Endothelial cell of umbilical vein (primary cell): ENCODE measurements around the gene PATE3. TPM values are rescaled to one million over a fixed set of nuclear protein-coding genes. Genes with fewer than 3 reads are reported as not detected.

Experiments
- BruUV-seq: library from RNA; stranded (reverse); fragments of 400-500 nt; replicated peaks from 2 replicates; lab custom pipeline; 2021; lab: Mats Ljungman, UMichigan
- CTCF ChIA-PET: fragments of 300-600, 350-600 bp; sonication (Branson Sonifier 250); formaldehyde crosslinking; loops from one replicate; lab custom pipeline; 2021; ENCODE audit warnings: antibody characterized with exemption, inconsistent platforms; lab: Charles Lee
- POLR2A ChIA-PET: fragments of 300-600, 350-600 bp; sonication (Branson Sonifier 250); formaldehyde crosslinking; loops from one replicate; lab custom pipeline; 2021; ENCODE audit warnings: antibody characterized with exemption, inconsistent platforms; lab: Charles Lee
- DNase-seq: peaks from one replicate; pipeline ENCODE4 v3.0.0-alpha.2; 2011; ENCODE audit warnings: low read depth, low spot score
- FAIRE-seq: peaks from 2 replicates; lab custom pipeline; 2011; peaks lifted over from hg19 to GRCh38; lab: Jason Lieb, UNC
- H2AFZ ChIP-seq: 2 replicates; pipeline ENCODE4 v1.6.0; 2012; ENCODE audit warnings: low read depth, low read length, control low read depth, inconsistent platforms
- H3K27ac ChIP-seq: 2 replicates; pipeline ENCODE4 v1.5.1; 2011; ENCODE audit warnings: low read depth, mild to moderate bottlenecking, control low read depth, low read length, moderate library complexity; ENCODE audit not compliant: insufficient read depth
- H3K27me3 ChIP-seq, 2 experiments: 2 replicates each; pipeline versions ENCODE4 v1.6.0 to v1.6.1; 2011; ENCODE audit warnings: low read length in 2 of 2, mixed read lengths in 1 of 2; ENCODE audit not compliant: control insufficient read depth in 2 of 2, insufficient read depth in 2 of 2
- H3K36me3 ChIP-seq, 2 experiments: 2 replicates in 1 of 2; 3 replicates in 1 of 2; pipeline ENCODE4 v1.5.1; 2011; ENCODE audit warnings: low read length in 2 of 2, mild to moderate bottlenecking in 1 of 2, moderate library complexity in 1 of 2; ENCODE audit not compliant: control insufficient read depth in 2 of 2, insufficient read depth in 2 of 2; ENCODE audit errors: extremely low read depth in 1 of 2
- H3K4me1 ChIP-seq: 3 replicates; pipeline ENCODE4 v1.5.1; 2011; ENCODE audit warnings: mild to moderate bottlenecking, low read length; ENCODE audit not compliant: control insufficient read depth, insufficient read depth; ENCODE audit errors: extremely low read depth
- H3K4me2 ChIP-seq: 2 replicates; pipeline ENCODE4 v1.6.1; 2011; ENCODE audit warnings: low read length, control low read depth, mixed read lengths; ENCODE audit not compliant: insufficient read depth
- H3K4me3 ChIP-seq, 3 experiments: fragments of 200-600 bp in 1 of 3; sonication (generic), shearing (Covaris generic) in 1 of 3; replicated peaks in 1 of 3; 2 replicates each; pipeline ENCODE4 v1.5.1; 2011 to 2016; ENCODE audit warnings: control low read depth in 3 of 3, low read length in 3 of 3, mild to moderate bottlenecking in 2 of 3, inconsistent platforms in 1 of 3, low read depth in 1 of 3, moderate library complexity in 1 of 3; ENCODE audit not compliant: insufficient read depth in 1 of 3
- H3K79me2 ChIP-seq: 2 replicates; pipeline ENCODE4 v1.6.0; 2012; ENCODE audit warnings: low read length, inconsistent platforms; ENCODE audit not compliant: control insufficient read depth, insufficient read depth
- H3K9ac ChIP-seq: replicated peaks from 2 replicates; pipeline ENCODE3; 2011; ENCODE audit warnings: low read length, control low read depth; ENCODE audit not compliant: insufficient read depth; ENCODE audit errors: extremely low read depth
- H3K9me1 ChIP-seq: replicated peaks from 3 replicates; pipeline ENCODE4 v1.6.0; 2011; ENCODE audit warnings: mild to moderate bottlenecking, low read length; ENCODE audit not compliant: control insufficient read depth, insufficient read depth; ENCODE audit errors: extremely low read depth
- H3K9me3 ChIP-seq: replicated peaks from 2 replicates; pipeline ENCODE4 v1.5.1; 2012; ENCODE audit warnings: low read length, inconsistent platforms; ENCODE audit not compliant: control insufficient read depth, insufficient read depth
- H4K20me1 ChIP-seq: replicated peaks from 2 replicates; pipeline ENCODE3; 2011; ENCODE audit warnings: mild to moderate bottlenecking, low read length; ENCODE audit not compliant: control insufficient read depth, insufficient read depth; ENCODE audit errors: extremely low read depth
- EZH2 ChIP-seq: IDR thresholded peaks from 2 replicates; pipeline ENCODE4 v1.6.1; 2012; ENCODE audit warnings: borderline replicate concordance, low read depth, mild to moderate bottlenecking, moderate library complexity, low read length, inconsistent platforms; ENCODE audit not compliant: severe bottlenecking
- FOS ChIP-seq: IDR thresholded peaks from 2 replicates; pipeline ENCODE4 v1.6.1; 2011; ENCODE audit warnings: mild to moderate bottlenecking, low read length, moderate library complexity, borderline replicate concordance; ENCODE audit not compliant: insufficient read depth
- GATA2 ChIP-seq: IDR thresholded peaks from 2 replicates; pipeline ENCODE4 v1.7.0; 2011; ENCODE audit warnings: low read depth, mild to moderate bottlenecking, moderate library complexity, mixed read lengths, low read length; ENCODE audit not compliant: insufficient read length, insufficient read depth
- JUN ChIP-seq: IDR thresholded peaks from 2 replicates; pipeline ENCODE4 v1.6.1; 2011; ENCODE audit warnings: borderline replicate concordance, low read depth; ENCODE audit not compliant: insufficient read length, insufficient read depth
- MYC ChIP-seq: IDR thresholded peaks from one replicate; pipeline ENCODE4 v1.6.1; 2011; ENCODE audit warnings: mild to moderate bottlenecking, low read depth, low read length
- POLR2A ChIP-seq: IDR thresholded peaks from 2 replicates; pipeline ENCODE4 v1.6.1; 2012; ENCODE audit warnings: low read depth, mild to moderate bottlenecking, control low read depth, low read length
- POLR2AphosphoS5 ChIP-seq: IDR thresholded peaks from 2 replicates; pipeline ENCODE4 v1.6.1; 2012; ENCODE audit warnings: low read depth, mild to moderate bottlenecking, control low read depth, low read length, moderate library complexity; ENCODE audit not compliant: insufficient read depth
- dilution Hi-C: fragments of 300-500 bp; cut with MboI; formaldehyde crosslinking; loops from one replicate; pipeline ENCODE4 v1.15.0; 2019; ENCODE audit warnings: low sequenced_read_pairs; ENCODE audit not compliant: extremely low pct_ligation_motif_present
- intact Hi-C: fragments of 100-400 bp; cut with micrococcal nuclease; formaldehyde crosslinking; loops from one replicate; pipeline ENCODE4 v1.10.0; 2022
- polyA plus RNA-seq, 4 experiments: library from polyadenylated mRNA; depleted of rRNA in 3 of 4; stranded (reverse) in 3 of 4; unstranded in 1 of 4; fragments of >200 nt; gene quantifications; 2 replicates each; pipeline versions ENCODE4 v1.2.1 to v1.2.3, GENCODE V29; 2011 to 2012; ENCODE audit warnings: missing spikeins in 1 of 4
- total RNA-seq: library from RNA; stranded (reverse); gene quantifications from 2 replicates; pipeline ENCODE4 v1.2.3, GENCODE V29; 2021
- TF ChIP-seq, protein P1 (sequence below): IDR thresholded peaks from 2 replicates; pipeline ENCODE4 v1.6.1; 2011; ENCODE audit not compliant: insufficient read depth, insufficient read length
- TF ChIP-seq, protein P2 (sequence below), 2 donors: IDR thresholded peaks; 1 replicate in 1 of 2; 2 replicates in 1 of 2; pipeline ENCODE4 v1.5.1; 2011; ENCODE audit warnings: low read length in 2 of 2, mild to moderate bottlenecking in 2 of 2, moderate library complexity in 2 of 2, control low read depth in 1 of 2, inconsistent platforms in 1 of 2, low read depth in 1 of 2; ENCODE audit not compliant: insufficient read depth in 1 of 2; ENCODE audit errors: extremely low read depth in 1 of 2

The PATE3 gene
- total and polyA plus RNA-seq, 2 donors (not counting 3 experiments of a cell fraction or from before 2014, with no cell fraction given), result not detected

DNA sequence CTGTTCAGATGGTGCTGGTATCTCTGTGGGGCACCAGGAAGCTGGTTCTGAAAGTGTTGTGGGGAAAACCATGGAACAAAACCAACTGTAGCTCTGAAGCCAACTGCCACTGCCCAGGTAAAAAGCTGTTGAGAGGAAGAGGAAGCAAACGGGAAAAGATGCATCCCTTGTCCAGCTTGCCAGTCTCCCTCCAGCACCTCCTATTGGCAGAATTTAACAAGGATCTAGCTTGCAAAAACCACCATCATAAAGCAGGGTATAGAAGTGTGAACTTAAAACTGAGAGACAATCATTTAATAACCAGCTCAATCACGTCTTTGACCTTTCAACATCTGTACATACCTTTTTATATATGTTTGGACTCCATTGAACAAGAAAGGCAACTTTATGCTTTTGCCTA, 37.3 kb upstream of the PATE3 start:
- intact Hi-C loops, result no loop called here
- TF ChIP-seq JUN, result no peak
- no peak for TF ChIP-seq POLR2AphosphoS5
- no peak for TF ChIP-seq FOS
- TF ChIP-seq MYC, result no peak
- no peak for TF ChIP-seq EZH2
- TF ChIP-seq GATA2, result no peak
- TF ChIP-seq, protein P1, sequence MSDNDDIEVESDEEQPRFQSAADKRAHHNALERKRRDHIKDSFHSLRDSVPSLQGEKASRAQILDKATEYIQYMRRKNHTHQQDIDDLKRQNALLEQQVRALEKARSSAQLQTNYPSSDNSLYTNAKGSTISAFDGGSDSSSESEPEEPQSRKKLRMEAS, result no peak
- TF ChIP-seq, protein P2, sequence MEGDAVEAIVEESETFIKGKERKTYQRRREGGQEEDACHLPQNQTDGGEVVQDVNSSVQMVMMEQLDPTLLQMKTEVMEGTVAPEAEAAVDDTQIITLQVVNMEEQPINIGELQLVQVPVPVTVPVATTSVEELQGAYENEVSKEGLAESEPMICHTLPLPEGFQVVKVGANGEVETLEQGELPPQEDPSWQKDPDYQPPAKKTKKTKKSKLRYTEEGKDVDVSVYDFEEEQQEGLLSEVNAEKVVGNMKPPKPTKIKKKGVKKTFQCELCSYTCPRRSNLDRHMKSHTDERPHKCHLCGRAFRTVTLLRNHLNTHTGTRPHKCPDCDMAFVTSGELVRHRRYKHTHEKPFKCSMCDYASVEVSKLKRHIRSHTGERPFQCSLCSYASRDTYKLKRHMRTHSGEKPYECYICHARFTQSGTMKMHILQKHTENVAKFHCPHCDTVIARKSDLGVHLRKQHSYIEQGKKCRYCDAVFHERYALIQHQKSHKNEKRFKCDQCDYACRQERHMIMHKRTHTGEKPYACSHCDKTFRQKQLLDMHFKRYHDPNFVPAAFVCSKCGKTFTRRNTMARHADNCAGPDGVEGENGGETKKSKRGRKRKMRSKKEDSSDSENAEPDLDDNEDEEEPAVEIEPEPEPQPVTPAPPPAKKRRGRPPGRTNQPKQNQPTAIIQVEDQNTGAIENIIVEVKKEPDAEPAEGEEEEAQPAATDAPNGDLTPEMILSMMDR (IDR thresholded peaks at IDR 0.05; ENCODE audit: extremely low read depth in 1 of 2, insufficient read depth in 1 of 2, low read depth in 1 of 2, low read length in 2 of 2), result no peak
- no peak for TF ChIP-seq POLR2A
- CTCF ChIA-PET, result interaction anchor here (1.4 to 2.2 kb wide), 2 partner anchors 9 to 27 kb away, joined by 5 to 7 read pairs; no protein-coding TSS in a partner anchor

More for the DNA sequence above, 37.3 kb upstream of the PATE3 start:
- Histone ChIP-seq H3K9me1 (no peaks in the 10 kb centered on the region), H3K4me1 (no peaks in the 10 kb centered on the region), H2AFZ (no peak overlapping the region), H3K9ac (no peak overlapping the region), H3K27ac (no peak overlapping the region), H3K27me3 (peaks cover 0 to 2% of the 10 kb centered on the region in 2 experiments), H3K4me2 (no peak overlapping the region), H4K20me1 (no peaks in the 10 kb centered on the region), H3K4me3 (no peak overlapping the region), H3K79me2 (no peaks in the 10 kb centered on the region), H3K36me3 (no peaks in the 10 kb centered on the region), H3K9me3 (no peaks in the 10 kb centered on the region)
- BruUV-seq, result no TSS peak
- POLR2A ChIA-PET, result no interaction called here
- dilution Hi-C loops, result no loop called here
- no peak for FAIRE-seq
- no peak for DNase-seq
